SK-N-SH (cell line): ENCODE measurements around the gene ZDHHC21.

Experiments used
- CHD2 ChIP-seq: fragments of 150-350 bp; IDR thresholded peaks from 2 replicates; pipeline ENCODE4 v1.6.1; 2018; ENCODE audit warnings: low read length; ENCODE audit not compliant: partially characterized antibody
- CTCF ChIP-seq: fragments of 200-600 bp; sonication (generic); IDR thresholded peaks from 2 replicates; pipeline ENCODE4 v1.6.1; 2017; ENCODE audit warnings: antibody characterized with exemption, mild to moderate bottlenecking, moderate library complexity
- EP300 ChIP-seq, 2 experiments: IDR thresholded peaks; 2 replicates each; pipeline versions ENCODE4 v1.4.0 to v1.6.1; 2012; ENCODE audit warnings: borderline replicate concordance in 1 of 2, low read depth in 1 of 2, low read length in 1 of 2
- FOSL2 ChIP-seq: IDR thresholded peaks from 2 replicates; pipeline ENCODE4 v1.4.0; 2012; ENCODE audit warnings: low read depth, mild to moderate bottlenecking, moderate library complexity, borderline replicate concordance
- FOXM1 ChIP-seq: IDR thresholded peaks from 2 replicates; pipeline ENCODE4 v1.4.0; 2012; ENCODE audit warnings: low read depth, mild to moderate bottlenecking
- NFIC ChIP-seq: IDR thresholded peaks from 2 replicates; pipeline ENCODE4 v1.4.0; 2012; ENCODE audit warnings: borderline replicate concordance
- POLR2AphosphoS5 ChIP-seq: IDR thresholded peaks from 2 replicates; pipeline ENCODE4 v1.6.1; 2012; ENCODE audit warnings: low read depth, low read length
- SIN3A ChIP-seq: IDR thresholded peaks from 2 replicates; pipeline ENCODE4 v1.6.1; 2012; ENCODE audit warnings: low read depth, mild to moderate bottlenecking, low read length, moderate library complexity, borderline replicate concordance
- SMC3 ChIP-seq: IDR thresholded peaks from 2 replicates; pipeline ENCODE4 v1.6.1; 2012; ENCODE audit warnings: low read depth, low read length, improper control_type of control experiment
- USF1 ChIP-seq: IDR thresholded peaks from 2 replicates; pipeline ENCODE4 v1.4.0; 2012; ENCODE audit warnings: low read depth, borderline replicate concordance
- ZBTB33 ChIP-seq: IDR thresholded peaks from 2 replicates; pipeline ENCODE4 v1.4.0; 2012; ENCODE audit warnings: low read depth, borderline replicate concordance

- TF ChIP-seq EP300 (IDR thresholded peaks at IDR 0.05; ENCODE audit: borderline replicate concordance in 1 of 2, low read depth in 1 of 2, low read length in 1 of 2): no peak
- no peak for TF ChIP-seq CTCF
- no peak for TF ChIP-seq SIN3A
- no peak for TF ChIP-seq FOSL2
- no peak for TF ChIP-seq USF1
- no peak for TF ChIP-seq ZBTB33
- no peak for TF ChIP-seq NFIC
- TF ChIP-seq SMC3: no peak
- no peak for TF ChIP-seq POLR2AphosphoS5
- TF ChIP-seq CHD2: no peak
- TF ChIP-seq FOXM1: no peak
Observed at GRCh38 chr9:14591411-14591810, 101.8 kb downstream of the ZDHHC21 start.
